Central memory CD4-positive, alpha-beta T cell (primary cell): ENCODE measurements around the gene JAKMIP3.

Source experiments
- DNase-seq: peaks from one replicate; pipeline ENCODE4 v3.0.0; 2022

Gene JAKMIP3

GRCh38 chr10:132044803-132045202, 20.9 kb upstream of the JAKMIP3 start:
- DNase-seq: no peak

DNA sequence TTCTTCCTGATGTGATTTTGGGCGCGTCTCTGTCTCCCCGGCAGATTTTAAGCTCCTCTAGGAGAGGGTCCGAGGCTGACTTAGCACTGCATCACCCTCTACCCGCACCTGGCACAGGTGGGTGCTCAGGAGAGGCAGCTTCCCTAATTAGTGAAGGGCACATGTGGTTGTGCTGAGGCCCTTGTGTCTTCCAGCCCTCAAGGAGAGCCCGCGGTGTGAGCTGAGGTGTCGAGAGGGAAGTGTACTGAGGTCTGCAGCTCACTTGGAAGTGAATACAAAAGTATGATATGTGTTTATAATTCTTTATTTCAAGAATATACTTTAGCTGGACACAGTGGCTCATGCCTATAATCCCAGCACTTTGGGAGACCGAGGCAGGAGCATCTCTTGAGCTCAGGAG, 20.4 kb upstream of the JAKMIP3 start:
- no peak for DNase-seq

GRCh38 chr10:132047575-132048293, 18.0 kb upstream of the JAKMIP3 start:
- no peak for DNase-seq

- no peak for DNase-seq
Measured at GRCh38 chr10:132048294-132048667, 17.5 kb upstream of the JAKMIP3 start.

DNA sequence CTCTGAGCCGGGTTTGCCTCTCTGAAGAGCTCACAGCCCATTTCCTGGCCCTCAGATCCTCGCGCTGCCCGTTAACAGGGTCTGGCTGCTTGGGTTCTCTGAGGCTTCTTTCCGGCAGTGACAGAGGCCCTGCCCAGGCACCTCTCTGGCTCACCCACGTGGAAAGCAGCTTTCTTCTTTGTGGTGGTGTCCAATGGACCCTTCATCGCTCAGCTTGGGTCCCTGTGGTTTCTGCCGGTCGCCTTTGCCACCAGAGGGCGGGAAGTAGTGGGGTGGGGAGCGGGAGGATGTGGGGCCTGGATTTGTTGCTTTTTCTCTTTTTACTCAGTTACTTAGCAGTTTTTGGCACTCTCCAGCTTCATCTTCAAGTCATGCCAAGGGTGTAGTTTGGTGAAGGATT, 15.6 kb upstream of the JAKMIP3 start:
- no peak for DNase-seq

DNA sequence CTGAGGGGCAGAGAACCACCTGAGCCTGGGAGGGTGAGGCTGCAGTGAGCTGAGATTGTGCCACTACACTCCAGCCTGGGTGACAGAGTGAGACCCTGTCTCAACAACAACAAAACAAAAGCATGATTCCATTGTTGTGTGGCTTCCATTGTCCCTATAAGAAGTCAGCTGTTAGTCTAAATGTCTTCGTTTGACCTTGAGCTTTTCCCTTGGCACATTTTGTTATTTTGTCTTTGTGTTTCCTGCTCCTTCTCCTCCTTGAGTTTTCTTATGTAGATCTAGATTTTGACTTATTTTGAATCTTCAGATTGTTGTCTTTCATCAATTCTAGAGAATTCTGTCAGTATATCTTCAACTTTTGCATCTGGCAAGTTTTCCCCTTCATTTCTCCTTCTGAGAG, 13.6 kb upstream of the JAKMIP3 start:
- DNase-seq: no peak

- no peak for DNase-seq
Measured at GRCh38 chr10:132054564-132054963, 11.2 kb upstream of the JAKMIP3 start.

DNA sequence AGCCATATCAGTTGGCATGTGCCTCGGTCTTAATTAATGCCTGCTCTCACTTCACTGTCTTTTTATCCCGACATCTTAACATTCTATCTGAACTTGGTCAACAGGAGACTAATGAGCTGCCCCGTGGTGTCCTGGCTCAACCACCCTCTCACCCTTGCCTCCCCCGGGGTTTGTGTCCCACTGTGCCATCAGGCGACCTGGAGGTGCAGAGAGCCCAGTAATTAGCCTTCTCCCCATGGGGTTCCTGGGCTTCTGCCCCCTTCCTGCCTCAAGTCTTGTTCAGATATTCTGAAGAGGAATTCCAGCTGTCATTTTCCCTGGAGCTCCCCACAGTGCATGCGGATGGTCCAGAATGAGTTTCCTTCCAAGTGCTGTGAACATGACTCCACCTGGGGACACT, 10.1 kb upstream of the JAKMIP3 start:
- no peak for DNase-seq

- DNase-seq: no peak
Measured at GRCh38 chr10:132056663-132057062, 9.1 kb upstream of the JAKMIP3 start.

- no peak for DNase-seq
Measured at GRCh38 chr10:132057191-132057681, 8.5 kb upstream of the JAKMIP3 start.

DNA sequence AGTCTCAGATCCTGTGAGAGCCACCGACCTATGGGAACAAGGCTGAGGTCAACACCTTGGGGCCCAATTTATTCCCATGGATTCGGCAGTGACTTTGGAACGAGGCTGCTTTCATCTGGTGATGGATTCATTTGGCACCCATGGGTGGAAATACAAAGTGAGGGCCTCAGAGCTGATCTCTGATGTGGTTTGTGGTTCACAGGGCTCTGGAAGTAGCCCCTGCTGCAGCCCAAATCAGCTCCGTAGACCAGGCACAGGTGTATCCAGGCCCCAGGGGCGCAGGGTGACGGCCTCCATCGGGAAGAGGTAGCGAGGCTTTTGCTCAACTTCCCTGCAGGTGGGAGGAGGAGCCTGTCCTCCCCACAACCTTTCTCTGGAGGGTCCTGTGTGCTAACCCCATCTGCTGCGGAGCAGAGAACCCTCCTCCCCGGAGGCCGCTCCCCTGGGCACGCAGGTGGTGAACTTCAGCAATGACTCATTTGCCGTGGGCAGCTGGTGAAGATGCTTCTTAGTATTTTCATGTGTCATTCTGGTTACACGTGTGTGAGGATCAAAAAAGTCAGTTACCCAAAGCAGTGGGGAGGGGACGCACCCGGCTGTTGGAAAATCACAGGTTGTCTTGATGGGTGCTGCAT, 7.5 kb upstream of the JAKMIP3 start:
- DNase-seq: no peak

DNA sequence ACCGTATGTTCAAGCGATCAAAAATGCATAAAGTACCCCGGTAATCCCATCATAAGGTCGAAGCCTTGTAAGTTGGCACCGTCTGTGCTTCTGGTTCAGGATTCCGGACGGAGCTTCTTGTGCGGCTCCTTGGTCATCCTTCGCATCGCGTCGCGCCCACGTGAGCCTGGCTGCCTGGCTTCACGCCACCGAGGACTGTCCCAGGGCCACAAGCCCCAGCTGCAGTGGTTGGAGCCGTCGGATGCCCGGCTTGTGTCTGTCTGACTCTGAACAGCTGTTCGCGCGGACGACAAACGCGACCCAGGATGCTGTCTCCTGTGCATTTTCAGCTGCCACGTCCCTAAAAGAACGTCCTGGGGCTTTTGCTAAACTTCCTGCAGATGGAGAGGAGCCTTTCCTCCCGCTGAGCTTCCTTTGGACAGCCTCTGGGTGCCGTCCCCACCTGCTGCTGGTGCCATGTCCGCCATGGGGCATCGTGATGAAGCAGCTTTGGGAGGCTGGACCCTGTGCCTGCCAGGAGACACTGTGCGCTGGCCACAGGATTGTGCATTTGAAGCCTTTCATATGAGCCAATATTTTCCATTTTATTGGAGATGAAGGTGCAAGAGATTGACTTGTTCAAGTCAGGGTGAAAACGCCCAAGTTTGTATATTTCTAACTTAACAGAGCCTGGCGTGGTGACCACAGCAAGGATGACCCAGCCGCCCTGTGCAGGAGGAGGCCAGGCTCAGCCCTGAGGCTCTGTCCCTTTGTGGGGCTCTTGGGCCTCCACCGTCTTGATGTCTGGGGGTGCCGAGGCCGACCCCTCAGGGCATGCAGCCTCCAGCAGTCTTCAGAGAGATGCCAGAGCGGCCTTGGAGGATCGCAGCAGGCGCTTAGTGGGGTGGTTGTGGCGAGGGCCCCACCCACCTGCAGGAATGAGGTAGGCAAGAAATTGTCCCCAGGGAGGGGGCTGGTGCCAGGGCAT, 6.7 kb upstream of the JAKMIP3 start:
- no peak for DNase-seq

DNA sequence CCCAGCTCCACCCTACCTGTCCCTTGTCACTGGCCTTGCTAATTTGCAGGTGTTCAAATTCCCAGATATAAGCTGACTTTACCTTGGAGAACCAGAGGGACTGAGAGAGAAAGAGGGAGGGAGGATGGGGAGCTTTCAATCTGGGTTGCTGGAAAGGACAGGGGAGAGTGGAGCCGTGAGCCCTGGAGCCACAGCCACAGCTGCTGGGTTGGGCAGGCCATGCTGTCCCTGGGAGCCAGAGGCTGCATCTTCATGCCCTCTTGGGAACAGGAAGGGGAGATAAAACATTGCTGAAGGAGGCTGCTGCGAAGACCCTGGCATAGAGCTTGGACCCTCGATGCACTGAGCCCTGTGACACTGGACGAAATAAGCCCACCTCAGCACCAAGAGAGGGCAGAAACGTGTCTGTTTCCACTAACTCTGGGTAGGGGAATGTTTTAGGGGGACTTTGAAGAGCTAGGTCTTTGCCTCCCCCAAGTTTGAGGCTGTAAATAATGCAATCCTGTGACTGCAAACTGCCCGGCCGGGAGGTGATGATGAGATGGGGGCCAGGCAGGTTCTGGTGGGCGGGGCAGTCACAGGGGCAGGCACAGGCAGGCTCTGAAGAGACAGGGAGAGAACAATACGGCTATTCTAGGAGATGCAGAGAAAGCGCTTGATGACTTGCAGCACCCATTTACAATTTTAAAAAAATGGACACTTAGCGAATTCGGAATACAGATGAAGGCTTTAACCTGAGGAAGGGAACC, 5.8 kb upstream of the JAKMIP3 start:
- DNase-seq: no peak

DNA sequence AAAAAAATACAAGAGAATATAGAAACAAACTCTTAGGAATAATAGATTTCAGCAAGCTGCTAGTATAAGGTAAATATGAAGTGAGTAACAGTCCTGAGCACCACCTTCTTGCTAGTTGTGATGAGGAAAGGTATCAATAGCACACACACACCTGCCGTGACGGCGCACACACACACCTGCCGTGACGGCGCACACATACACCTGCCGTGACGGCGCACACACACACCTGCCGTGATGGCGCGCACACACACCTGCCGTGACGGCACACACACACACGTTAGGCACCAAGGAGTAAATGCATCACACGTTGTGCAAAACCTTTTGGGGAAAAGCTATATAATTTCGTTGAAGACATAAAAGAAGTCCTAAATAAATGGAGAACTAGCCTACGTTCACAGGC, 4.7 kb upstream of the JAKMIP3 start:
- no peak for DNase-seq

GRCh38 chr10:132061465-132061864, 4.3 kb upstream of the JAKMIP3 start:
- DNase-seq: no peak

DNA sequence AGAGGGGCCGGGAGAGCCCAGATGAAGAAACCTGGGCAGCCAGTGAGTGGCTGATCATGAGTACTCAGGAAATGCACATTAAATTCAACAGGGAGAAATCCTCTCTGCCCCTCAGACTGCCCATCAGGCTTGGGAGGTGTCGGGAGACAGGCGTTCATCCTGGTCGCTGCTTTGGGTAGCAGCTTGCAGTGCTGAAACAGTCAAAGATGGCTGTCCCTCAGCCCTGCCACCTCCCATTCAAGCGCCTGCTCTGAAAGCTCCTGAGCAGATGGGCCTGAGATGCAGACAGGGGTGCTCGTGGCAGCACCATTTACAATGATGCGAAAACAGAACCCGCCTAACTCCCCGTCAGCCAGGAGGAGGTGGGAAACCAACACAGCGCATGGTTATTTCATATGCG, 3.6 kb upstream of the JAKMIP3 start:
- DNase-seq: no peak

DNA sequence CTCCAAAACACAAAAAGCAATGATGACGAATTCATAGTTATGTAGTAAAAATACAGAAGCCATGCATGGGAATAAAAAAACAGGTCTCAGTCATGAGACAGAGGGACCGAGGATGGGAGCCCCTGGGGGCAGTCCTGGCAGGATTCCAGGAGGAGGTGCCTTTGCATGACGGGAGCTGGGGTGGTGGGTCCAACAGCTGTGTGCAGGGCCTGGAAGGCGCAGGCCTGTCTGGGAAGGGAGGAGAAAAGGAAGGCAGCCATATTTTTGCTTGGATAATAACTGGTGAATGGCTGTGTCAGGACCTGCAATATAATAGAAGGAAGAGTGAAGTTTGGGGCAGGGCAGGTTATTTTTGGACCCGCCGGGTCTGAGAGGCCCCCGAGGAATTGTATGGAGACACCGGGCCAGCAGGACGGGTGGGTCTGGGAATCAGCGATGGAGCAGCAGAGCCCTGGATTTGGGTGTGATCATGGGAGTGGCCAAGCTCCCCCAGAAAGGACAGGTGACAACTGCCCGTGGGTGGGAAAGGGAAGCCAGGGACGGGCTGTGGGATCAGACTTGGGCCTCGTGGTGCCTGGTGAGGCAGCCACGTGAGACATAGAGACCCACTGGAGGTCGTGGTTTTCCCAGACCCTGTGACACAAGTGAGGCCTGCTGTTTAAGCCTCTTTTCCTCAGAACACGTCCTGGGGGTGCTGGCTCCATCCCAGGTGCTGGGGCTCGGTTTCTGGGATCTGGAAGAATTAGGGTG, 2.9 kb upstream of the JAKMIP3 start:
- DNase-seq: no peak

DNA sequence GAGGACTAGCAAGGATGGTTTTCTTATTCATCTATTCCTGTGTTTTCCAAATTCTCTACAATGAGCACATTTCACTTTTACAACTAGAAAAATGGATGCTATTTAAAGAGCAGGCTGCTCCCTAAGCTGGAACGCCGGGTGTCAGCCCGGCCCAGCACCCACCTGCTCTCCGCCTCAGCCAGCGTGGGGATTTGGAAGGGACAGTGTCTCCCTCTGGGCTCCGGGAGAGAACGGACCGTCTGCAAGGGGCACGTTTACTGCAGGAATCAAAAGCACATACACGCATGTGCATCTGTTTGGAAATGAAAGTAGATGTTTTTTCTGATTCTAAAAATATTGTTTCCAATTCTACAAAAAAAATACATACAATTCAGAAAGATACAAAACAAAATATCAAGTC, 2.3 kb upstream of the JAKMIP3 start:
- DNase-seq: no peak

GRCh38 chr10:132064082-132064755, 1.5 kb upstream of the JAKMIP3 start:
- no peak for DNase-seq

GRCh38 chr10:132064771-132065437, 842 bp upstream of the JAKMIP3 start:
- DNase-seq: no peak

DNA sequence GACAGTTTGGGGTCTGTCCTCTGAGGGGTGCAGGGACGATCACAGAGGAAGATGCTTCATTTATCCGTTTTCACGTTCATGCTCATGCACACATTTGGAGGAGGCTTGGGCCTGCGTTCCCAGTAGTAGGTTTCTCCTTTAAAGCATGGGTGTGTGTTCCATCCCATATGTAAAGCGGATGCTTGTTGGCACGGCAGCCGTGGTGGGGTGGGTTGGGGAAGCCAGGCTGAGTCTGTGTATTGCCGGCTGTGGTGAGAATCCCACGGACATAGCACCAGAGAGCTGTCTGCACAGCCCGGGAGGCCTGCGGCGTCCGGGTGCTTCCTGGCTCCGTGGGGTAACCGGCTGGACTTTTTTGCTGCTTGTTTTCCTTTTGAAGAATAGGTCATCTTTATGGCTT, 440 bp downstream of the JAKMIP3 start:
- DNase-seq: no peak
